Skeletal muscle tissue (tissue), 5 donors: ENCODE measurements around the gene SYDE1. TPM values are rescaled to one million over a fixed set of nuclear protein-coding genes. Genes with fewer than 3 reads are reported as not detected.

Source experiments
- H3K27ac ChIP-seq: one replicate; pipeline ENCODE4 v1.7.0; 2013; ENCODE audit warnings: mild to moderate bottlenecking, low read depth, low read length, inconsistent platforms
- H3K27me3 ChIP-seq, 3 donors: one replicate each; pipeline ENCODE4 v1.7.0; 2013; ENCODE audit warnings: low read length in 3 of 3; ENCODE audit not compliant: control insufficient read depth in 3 of 3, insufficient read depth in 3 of 3
- H3K36me3 ChIP-seq, 3 donors: one replicate each; pipeline ENCODE4 v1.7.0; 2013; ENCODE audit warnings: low read length in 3 of 3; ENCODE audit not compliant: control insufficient read depth in 3 of 3, insufficient read depth in 3 of 3
- H3K4me1 ChIP-seq, 3 donors: one replicate each; pipeline ENCODE4 v1.7.0; 2013; ENCODE audit warnings: low read length in 3 of 3, mild to moderate bottlenecking in 3 of 3; ENCODE audit not compliant: control insufficient read depth in 3 of 3, insufficient read depth in 3 of 3
- H3K4me3 ChIP-seq, 3 donors: one replicate each; pipeline ENCODE4 v1.7.0; 2013; ENCODE audit warnings: low read length in 3 of 3
- H3K9ac ChIP-seq, 3 donors: one replicate each; pipeline ENCODE4 v1.7.0; 2013; ENCODE audit warnings: low read length in 3 of 3, mild to moderate bottlenecking in 3 of 3, moderate library complexity in 2 of 3, low read depth in 1 of 3
- H3K9me3 ChIP-seq, 3 donors: one replicate each; pipeline ENCODE4 v1.7.0; 2013; ENCODE audit warnings: low read length in 3 of 3; ENCODE audit not compliant: control insufficient read depth in 3 of 3
- small RNA-seq: library from RNA; depleted of rRNA; stranded (forward); fragments of <200 nt; gene quantifications from one replicate; pipeline ENCODE3, GENCODE V24; 2014
- total RNA-seq: library from RNA; depleted of rRNA; stranded (reverse); fragments of >200 nt; gene quantifications from one replicate; pipeline ENCODE4 v1.2.3, GENCODE V29; 2014
- donor health status: Osteomylitis.

Gene SYDE1
- total RNA-seq, 1 donor from 2014 or later, result 7.3 TPM

DNA sequence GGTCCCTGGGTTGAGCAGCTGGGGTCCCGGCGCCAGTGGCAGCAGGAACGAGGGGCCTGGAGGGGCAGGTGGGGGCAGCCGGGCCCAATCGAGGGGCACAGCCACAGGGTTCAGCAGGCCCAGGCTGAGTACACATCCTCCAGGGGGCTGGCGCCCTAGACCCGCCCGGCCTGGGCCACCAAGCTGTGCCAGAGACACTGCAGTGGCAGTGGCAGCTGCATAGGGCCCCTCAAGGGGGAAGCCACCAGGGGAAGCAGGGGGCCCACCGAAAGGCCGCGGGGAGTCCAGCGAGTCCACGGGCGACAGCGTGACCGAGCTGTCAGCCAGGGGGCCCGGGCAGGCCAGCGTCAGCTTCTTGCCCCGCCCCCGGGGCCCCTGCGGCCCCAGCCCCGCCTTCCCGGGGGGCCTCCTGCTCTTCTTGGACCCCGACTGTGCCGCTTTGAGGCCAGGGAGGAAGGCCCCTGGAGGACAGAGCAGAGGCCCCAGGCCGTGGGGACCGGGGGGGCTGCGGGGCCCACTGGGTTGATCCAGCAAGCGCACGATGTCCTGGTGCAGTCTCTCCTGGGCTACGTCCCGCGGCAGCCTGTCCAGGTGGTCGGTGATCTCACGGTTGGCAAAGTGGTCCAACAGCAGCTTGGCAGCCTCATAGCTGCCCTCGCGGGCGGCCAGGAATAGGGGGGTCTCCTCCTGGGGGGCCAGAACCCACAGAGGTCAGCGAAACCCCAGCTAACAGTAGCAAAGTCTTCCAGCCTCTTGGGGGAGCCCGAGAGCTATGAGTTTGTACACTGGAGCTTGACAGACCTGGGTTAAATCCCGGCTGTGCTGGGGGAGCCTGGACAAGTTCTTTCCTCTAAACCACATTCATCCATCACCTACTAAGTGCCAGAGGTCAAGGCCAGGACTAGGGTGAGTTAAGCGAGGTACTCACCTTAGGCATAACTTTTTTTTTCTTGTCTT lies 54.1 kb downstream of the SYDE1 start:
- Histone ChIP-seq H3K4me3 (no peak overlapping the region), H3K9me3 (peaks cover 8 to 18% (median 13%) of the 10 kb centered on the region in 3 donors), H3K36me3 (peaks cover 8 to 13% (median 11%) of the 10 kb centered on the region in 3 donors), H3K4me1 (no peaks in the 10 kb centered on the region), H3K9ac (no peak overlapping the region), H3K27me3 (no peaks in the 10 kb centered on the region), H3K27ac (no peak overlapping the region)

Small RNA genes within 50 kb of the gene (small RNA-seq; reads per million reads assigned to genes)
- not detected for gene RNU6-782P

Other genes with a start within 250 kb of the SYDE1 start
- gene OR7A17, start 221.3 kb upstream of the SYDE1 start, total RNA-seq, result not detected
- gene OR7C2, start 165.9 kb upstream of the SYDE1 start, total RNA-seq, result not detected
- gene SLC1A6, start 127.5 kb upstream of the SYDE1 start, total RNA-seq, result under 0.01 TPM
- not detected for gene CASP14, start 57.9 kb upstream of the SYDE1 start, total RNA-seq
- gene OR1I1, start 25.2 kb upstream of the SYDE1 start, total RNA-seq, result not detected
- gene NOTCH3, start 93.6 kb downstream of the SYDE1 start, total RNA-seq, result 77.8 TPM
- gene EPHX3, start 125.0 kb downstream of the SYDE1 start, total RNA-seq, result not detected
- 9.4 TPM for gene BRD4, start 225.1 kb downstream of the SYDE1 start, total RNA-seq